Measurements from ENCODE around the gene KIAA0586. TPM values are rescaled to one million over a fixed set of nuclear protein-coding genes. Genes with fewer than 3 reads are reported as not detected.

KIAA0586 gene
- total and polyA plus RNA-seq, 9 of the 15 experiments (the other 6 are each of a cell fraction or from before 2014, with no cell fraction given), result 11.2 to 30.9 (median 22.6) TPM

GRCh38 chr14:58427281-58428117 is at the start of gene KIAA0586, which contains the start of gene TIMM9 (continued):
- TF ChIP-seq TOE1 (IDR thresholded peaks at IDR 0.05; ENCODE audit: borderline replicate concordance), result peak; percentile 91
- no peak for TF ChIP-seq TOE1 (CRISPR knock-in tag; IDR thresholded peaks at IDR 0.05; ENCODE audit: borderline replicate concordance, low read depth)
- peak; percentile 72 for TF ChIP-seq ETV1 (tag; conservative IDR thresholded peaks at IDR 0.05; ENCODE audit: low read depth)
- TF ChIP-seq TGIF2 (CRISPR knock-in tag; IDR thresholded peaks at IDR 0.05), result peak; percentile 81; the same call in 1 of the 2 replicates
- 0 out of 2 replicates have a peak, but pooled peaks have one; percentile 12 for TF ChIP-seq ELF2 (CRISPR knock-in tag; IDR thresholded peaks at IDR 0.05)
- TF ChIP-seq ZFX (CRISPR knock-in tag; IDR thresholded peaks at IDR 0.05), result 0 out of 2 replicates have a peak, but pooled peaks have one; percentile 3
- no peak for TF ChIP-seq NR2C2 (CRISPR knock-in tag; IDR thresholded peaks at IDR 0.05)
- peak; percentile 63; the same call in 1 of the 2 replicates for TF ChIP-seq NR2C2 (tag; IDR thresholded peaks at IDR 0.05)
- TF ChIP-seq, protein P1, sequence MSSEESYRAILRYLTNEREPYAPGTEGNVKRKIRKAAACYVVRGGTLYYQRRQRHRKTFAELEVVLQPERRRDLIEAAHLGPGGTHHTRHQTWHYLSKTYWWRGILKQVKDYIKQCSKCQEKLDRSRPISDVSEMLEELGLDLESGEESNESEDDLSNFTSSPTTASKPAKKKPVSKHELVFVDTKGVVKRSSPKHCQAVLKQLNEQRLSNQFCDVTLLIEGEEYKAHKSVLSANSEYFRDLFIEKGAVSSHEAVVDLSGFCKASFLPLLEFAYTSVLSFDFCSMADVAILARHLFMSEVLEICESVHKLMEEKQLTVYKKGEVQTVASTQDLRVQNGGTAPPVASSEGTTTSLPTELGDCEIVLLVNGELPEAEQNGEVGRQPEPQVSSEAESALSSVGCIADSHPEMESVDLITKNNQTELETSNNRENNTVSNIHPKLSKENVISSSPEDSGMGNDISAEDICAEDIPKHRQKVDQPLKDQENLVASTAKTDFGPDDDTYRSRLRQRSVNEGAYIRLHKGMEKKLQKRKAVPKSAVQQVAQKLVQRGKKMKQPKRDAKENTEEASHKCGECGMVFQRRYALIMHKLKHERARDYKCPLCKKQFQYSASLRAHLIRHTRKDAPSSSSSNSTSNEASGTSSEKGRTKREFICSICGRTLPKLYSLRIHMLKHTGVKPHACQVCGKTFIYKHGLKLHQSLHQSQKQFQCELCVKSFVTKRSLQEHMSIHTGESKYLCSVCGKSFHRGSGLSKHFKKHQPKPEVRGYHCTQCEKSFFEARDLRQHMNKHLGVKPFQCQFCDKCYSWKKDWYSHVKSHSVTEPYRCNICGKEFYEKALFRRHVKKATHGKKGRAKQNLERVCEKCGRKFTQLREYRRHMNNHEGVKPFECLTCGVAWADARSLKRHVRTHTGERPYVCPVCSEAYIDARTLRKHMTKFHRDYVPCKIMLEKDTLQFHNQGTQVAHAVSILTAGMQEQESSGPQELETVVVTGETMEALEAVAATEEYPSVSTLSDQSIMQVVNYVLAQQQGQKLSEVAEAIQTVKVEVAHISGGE (CRISPR knock-in tag; IDR thresholded peaks at IDR 0.05), result peak; percentile 95 to 99 (median 98)
- TF ChIP-seq, protein P2, sequence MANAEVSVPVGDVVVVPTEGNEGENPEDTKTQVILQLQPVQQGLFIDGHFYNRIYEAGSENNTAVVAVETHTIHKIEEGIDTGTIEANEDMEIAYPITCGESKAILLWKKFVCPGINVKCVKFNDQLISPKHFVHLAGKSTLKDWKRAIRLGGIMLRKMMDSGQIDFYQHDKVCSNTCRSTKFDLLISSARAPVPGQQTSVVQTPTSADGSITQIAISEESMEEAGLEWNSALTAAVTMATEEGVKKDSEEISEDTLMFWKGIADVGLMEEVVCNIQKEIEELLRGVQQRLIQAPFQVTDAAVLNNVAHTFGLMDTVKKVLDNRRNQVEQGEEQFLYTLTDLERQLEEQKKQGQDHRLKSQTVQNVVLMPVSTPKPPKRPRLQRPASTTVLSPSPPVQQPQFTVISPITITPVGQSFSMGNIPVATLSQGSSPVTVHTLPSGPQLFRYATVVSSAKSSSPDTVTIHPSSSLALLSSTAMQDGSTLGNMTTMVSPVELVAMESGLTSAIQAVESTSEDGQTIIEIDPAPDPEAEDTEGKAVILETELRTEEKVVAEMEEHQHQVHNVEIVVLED (CRISPR knock-in tag; IDR thresholded peaks at IDR 0.05), result peak; percentile 25; the same call in 1 of the 2 replicates
- TF ChIP-seq MAZ (CRISPR knock-in tag; conservative IDR thresholded peaks at IDR 0.05 in 1 of 2, IDR thresholded peaks at IDR 0.05 in 1 of 2), result peak in 1 of 2 experiments; percentile 40; a peak in 1 of 4 replicates
- TF ChIP-seq MYC (IDR thresholded peaks at IDR 0.05; ENCODE audit: low read depth, low read length), result no peak; the same call in 1 of the 2 replicates
- TF ChIP-seq MYC (CRISPR knock-in tag; IDR thresholded peaks at IDR 0.05; ENCODE audit: borderline replicate concordance, low read depth), result peak; percentile 58; the same call in 1 of the 2 replicates
- peak in 1 of 2 experiments; percentile 31; a peak in 2 of 4 replicates for TF ChIP-seq TBL1XR1 (IDR thresholded peaks at IDR 0.05; ENCODE audit: low read length in 2 of 2)
- TF ChIP-seq PRDM10 (IDR thresholded peaks at IDR 0.05; ENCODE audit: partially characterized antibody), result peak; percentile 99
- peak; percentile 73 for TF ChIP-seq NEUROD1 (IDR thresholded peaks at IDR 0.05; ENCODE audit: borderline replicate concordance, low read depth, low read length, partially characterized antibody)
